ENCODE data around the gene DCAF4. TPM values are rescaled to one million over a fixed set of nuclear protein-coding genes. Genes with fewer than 3 reads are reported as not detected.

Gene DCAF4
- total RNA-seq, 2 donors from 2014 or later, result 15.1 to 16.6 TPM

GRCh38 chr14:72888636-72889201 is 37.5 kb upstream of the DCAF4 start:
- DNase-seq (no peak), ATAC-seq (replicated peaks in 1 of 2) (no peak)
- Mint-ChIP-seq H3K4me1 (ENCODE audit: low read depth) (peaks cover 14% of the 10 kb centered on the region), H3K36me3 (ENCODE audit: insufficient read depth in 2 of 2) (peaks cover 0 to 3% of the 10 kb centered on the region in 2 donors), H3K27me3 (ENCODE audit: low read depth) (peaks cover 34% of the 10 kb centered on the region), H3K9me3 (no peaks in the 10 kb centered on the region), H3K4me3 (no peak overlapping the region), H3K27ac (no peak overlapping the region)

GRCh38 chr14:72889366-72889765 is 36.9 kb upstream of the DCAF4 start:
- H3K4me1 Mint-ChIP-seq (ENCODE audit: low read depth), result peaks cover 18% of the 10 kb centered on the region
- peaks cover 0 to 3% of the 10 kb centered on the region in 2 donors for H3K36me3 Mint-ChIP-seq (ENCODE audit: insufficient read depth in 2 of 2)
- DNase-seq, result no peak
- H3K9me3 Mint-ChIP-seq, result no peaks in the 10 kb centered on the region
- H3K4me3 Mint-ChIP-seq, result no peak overlapping the region
- H3K27me3 Mint-ChIP-seq (ENCODE audit: low read depth), result peaks cover 39% of the 10 kb centered on the region
- H3K27ac Mint-ChIP-seq, result no peak overlapping the region
- ATAC-seq (replicated peaks in 1 of 2), result no peak

DNA sequence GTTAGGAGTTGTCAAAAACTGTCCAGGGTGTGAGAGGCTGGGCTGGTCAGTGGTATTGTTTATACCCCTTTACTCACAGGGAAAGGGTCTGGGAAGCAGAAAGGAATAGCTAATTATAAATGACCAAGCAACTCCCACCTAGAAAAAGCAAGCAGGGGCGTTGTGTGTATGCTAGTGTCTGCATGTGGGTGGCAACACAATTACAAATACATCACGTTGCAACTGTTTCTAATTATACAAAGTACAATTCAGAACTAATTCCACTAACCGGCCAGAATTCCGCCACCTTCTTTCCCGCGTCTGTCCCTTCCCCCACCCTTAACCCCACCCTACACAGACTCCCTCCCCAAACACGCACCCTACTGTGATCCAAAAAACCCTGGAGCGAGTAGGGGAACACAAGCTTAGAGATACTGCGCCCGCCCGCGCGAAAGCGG is 34.6 kb upstream of the DCAF4 start:
- peaks cover 61% of the 10 kb centered on the region for H3K27me3 Mint-ChIP-seq (ENCODE audit: low read depth)
- H3K27ac Mint-ChIP-seq, result no peak overlapping the region
- H3K36me3 Mint-ChIP-seq (ENCODE audit: insufficient read depth in 2 of 2), result no peaks in the 10 kb centered on the region
- H3K4me1 Mint-ChIP-seq (ENCODE audit: low read depth), result peaks cover 25% of the 10 kb centered on the region
- H3K4me3 Mint-ChIP-seq, result peak overlapping the region; percentile 89 to 94
- ATAC-seq (replicated peaks in 1 of 2) (no peak), DNase-seq (no peak)
- H3K9me3 Mint-ChIP-seq, result no peaks in the 10 kb centered on the region

GRCh38 chr14:72892103-72892878 is 34.0 kb upstream of the DCAF4 start:
- H3K27me3 Mint-ChIP-seq (ENCODE audit: low read depth), result peaks cover 65% of the 10 kb centered on the region
- peak overlapping the region; percentile 89 to 94 for H3K4me3 Mint-ChIP-seq
- no peaks in the 10 kb centered on the region for H3K36me3 Mint-ChIP-seq (ENCODE audit: insufficient read depth in 2 of 2)
- no peak overlapping the region for H3K27ac Mint-ChIP-seq
- peaks cover 25% of the 10 kb centered on the region for H3K4me1 Mint-ChIP-seq (ENCODE audit: low read depth)
- DNase-seq (peak; percentile 15 to 29), ATAC-seq (replicated peaks in 1 of 2) (no peak)
- H3K9me3 Mint-ChIP-seq, result no peaks in the 10 kb centered on the region

DNA sequence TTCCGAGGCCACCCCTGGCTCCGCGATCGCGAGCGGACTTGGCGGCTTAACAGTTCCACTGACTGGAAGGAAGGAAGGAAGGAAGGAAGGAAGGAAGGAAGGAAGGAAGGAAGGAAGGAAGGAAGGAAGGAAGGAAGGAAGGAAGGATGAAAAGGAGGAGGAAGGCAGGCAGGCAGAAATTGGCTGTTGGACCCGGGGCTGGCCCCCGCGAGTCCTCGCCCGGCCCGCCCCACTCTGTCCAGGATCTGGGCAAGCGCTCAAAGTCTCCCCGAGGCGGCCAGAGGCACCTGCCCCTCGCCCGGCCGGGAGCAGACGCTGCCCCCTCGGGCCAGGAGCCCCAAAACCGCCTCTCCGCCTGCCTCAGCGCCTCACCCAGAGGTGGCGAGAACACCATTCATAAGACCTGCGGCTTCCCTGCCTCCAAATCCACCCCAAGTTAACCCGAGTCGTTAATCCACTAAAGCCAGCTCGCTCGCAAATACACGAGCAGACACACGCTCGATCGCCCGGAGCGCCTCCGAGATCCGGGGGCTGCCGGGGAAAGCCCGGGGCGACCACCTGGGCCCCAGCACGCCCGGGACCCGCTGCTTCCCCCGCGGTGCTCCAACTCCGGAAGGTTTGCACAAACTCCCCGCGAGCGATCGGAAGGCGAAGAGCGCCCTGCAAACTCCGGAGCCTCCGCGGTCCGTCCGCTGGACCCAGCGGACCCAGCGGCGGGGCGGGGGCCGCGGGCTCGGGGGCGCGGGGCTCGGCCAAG is 33.2 kb upstream of the DCAF4 start:
- H3K27me3 Mint-ChIP-seq (ENCODE audit: low read depth), result peaks cover 64% of the 10 kb centered on the region

DNA sequence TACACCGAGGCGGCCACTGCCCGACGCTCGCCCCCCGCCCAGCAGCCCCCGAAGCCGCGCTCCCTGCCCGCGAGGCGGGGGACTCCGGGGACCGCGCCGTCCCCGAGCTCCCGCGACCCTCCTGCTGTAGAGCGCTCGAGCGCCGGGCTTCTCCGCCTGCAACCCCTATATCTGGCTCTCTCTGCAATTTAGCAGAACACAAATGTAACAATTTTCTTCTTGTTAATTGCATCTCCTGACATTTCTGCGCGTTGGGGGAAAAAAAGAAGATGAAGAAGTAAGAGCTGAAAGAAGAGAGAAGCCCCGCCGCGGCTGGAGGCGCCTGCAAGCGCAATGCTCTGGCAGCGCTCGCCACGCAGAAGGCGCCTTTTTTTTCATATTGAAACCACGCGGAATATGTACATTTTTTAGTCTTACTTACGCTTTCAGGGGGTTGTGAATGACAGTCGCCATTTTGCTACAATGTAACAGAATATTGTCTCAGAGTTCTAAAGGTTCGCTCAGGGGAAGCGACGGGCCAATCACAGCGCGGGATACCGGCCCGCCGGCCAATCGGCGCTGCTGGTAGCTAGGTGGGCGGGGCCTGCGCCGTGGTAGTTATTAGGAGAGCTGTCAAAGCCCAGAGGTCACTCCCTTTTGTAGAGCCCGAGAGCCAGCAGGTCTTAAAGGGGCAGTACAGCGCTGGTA is 32.5 kb upstream of the DCAF4 start, which contains the start of gene DPF3:
TSS of gene DPF3 (minus strand) at position 466 of the 687 bp plus-strand sequence. CDS start at position 453, 13 bp downstream.
- peak within 1 kb of the TSS; percentile 93 to 94 for H3K4me3 Mint-ChIP-seq
- peak within 1 kb of the TSS; percentile 56 for H3K27ac Mint-ChIP-seq
- ATAC-seq (replicated peaks in 1 of 2) (peak; percentile 97 to 98), DNase-seq (peak; percentile 93 to 94)
- H3K36me3 Mint-ChIP-seq (ENCODE audit: insufficient read depth in 2 of 2), result no peaks in the 10 kb centered on the region
- H3K4me1 Mint-ChIP-seq (ENCODE audit: low read depth), result peaks cover 25% of the 10 kb centered on the region
- no peaks in the 10 kb centered on the region for H3K9me3 Mint-ChIP-seq
- H3K27me3 Mint-ChIP-seq (ENCODE audit: low read depth), result peaks cover 64% of the 10 kb centered on the region

More for the DNA sequence above, 33.2 kb upstream of the DCAF4 start:
- ATAC-seq (replicated peaks in 1 of 2), result peak; percentile 28 to 30
- Mint-ChIP-seq H3K4me3 (peak overlapping the region; percentile 89 to 94), H3K36me3 (ENCODE audit: insufficient read depth in 2 of 2) (no peaks in the 10 kb centered on the region), H3K27ac (no peak overlapping the region), H3K4me1 (ENCODE audit: low read depth) (peaks cover 25% of the 10 kb centered on the region), H3K9me3 (no peaks in the 10 kb centered on the region)
- peak; percentile 42 for DNase-seq

DNA sequence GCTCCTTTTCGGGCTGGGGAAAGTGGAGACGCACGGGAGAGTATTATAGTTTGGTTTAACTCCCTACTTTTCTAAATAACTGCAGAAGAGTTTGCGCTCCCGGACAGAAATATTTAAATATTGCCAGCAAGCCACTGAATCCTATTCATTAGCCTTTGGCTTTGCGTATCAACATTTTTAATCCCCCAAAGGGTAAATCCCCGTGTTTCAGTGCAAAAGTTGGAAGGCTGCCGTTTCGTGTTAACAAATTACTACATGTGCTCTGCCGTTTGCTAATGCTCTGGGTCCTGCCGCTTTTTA is 32.0 kb upstream of the DCAF4 start:
- no peaks in the 10 kb centered on the region for H3K36me3 Mint-ChIP-seq (ENCODE audit: insufficient read depth in 2 of 2)
- peaks cover 64% of the 10 kb centered on the region for H3K27me3 Mint-ChIP-seq (ENCODE audit: low read depth)
- DNase-seq, result no peak
- H3K9me3 Mint-ChIP-seq, result no peaks in the 10 kb centered on the region
- H3K4me3 Mint-ChIP-seq, result peak overlapping the region; percentile 85 to 93
- H3K27ac Mint-ChIP-seq, result no peak overlapping the region
- H3K4me1 Mint-ChIP-seq (ENCODE audit: low read depth), result peaks cover 25% of the 10 kb centered on the region
- no peak for ATAC-seq (replicated peaks in 1 of 2)

DNA sequence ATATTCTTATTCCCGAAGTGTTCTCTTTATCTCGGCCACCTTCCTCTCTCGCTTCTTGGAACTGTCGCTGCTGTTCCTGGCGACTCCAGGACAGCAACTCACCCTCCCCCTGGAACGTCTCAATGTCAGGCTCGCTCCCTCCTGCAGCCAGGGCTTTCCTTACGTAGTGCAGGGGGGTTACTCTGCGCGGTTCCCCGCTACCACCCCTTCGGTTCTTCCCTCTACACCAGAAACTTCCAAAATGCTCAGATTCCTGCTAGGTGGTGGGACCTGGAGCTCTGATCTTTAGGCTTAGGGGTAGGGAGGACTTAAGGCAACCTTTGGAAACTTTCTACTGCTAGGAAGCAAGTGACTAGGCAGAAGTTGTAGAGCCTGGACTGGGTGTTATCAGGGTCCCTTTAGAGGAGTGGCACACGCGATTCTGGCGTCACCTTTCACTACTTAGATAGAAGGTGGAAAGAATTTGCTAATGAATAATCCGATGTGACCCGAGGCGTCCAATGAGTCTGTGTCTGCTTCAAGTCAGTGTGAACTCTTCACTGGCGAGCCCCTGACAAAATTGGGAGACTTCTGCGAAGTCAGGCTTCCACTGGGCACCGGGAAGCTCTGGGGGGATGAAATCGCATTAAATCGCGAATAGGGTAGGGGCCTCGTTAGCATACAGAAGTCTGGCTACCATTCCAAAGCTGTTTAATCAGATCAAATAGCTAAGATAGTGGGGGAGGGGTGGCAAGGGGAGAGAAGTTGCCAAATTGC is 31.5 kb upstream of the DCAF4 start:
- peak overlapping the region; percentile 85 to 93 for H3K4me3 Mint-ChIP-seq
- peaks cover 25% of the 10 kb centered on the region for H3K4me1 Mint-ChIP-seq (ENCODE audit: low read depth)
- ATAC-seq (replicated peaks in 1 of 2), result no peak
- no peaks in the 10 kb centered on the region for H3K36me3 Mint-ChIP-seq (ENCODE audit: insufficient read depth in 2 of 2)
- DNase-seq, result peak in 1 of 2 donors; percentile 6
- peaks cover 64% of the 10 kb centered on the region for H3K27me3 Mint-ChIP-seq (ENCODE audit: low read depth)
- no peak overlapping the region for H3K27ac Mint-ChIP-seq
- H3K9me3 Mint-ChIP-seq, result no peaks in the 10 kb centered on the region

- H3K36me3 Mint-ChIP-seq (ENCODE audit: insufficient read depth in 2 of 2), result no peaks in the 10 kb centered on the region
- no peak overlapping the region for H3K4me3 Mint-ChIP-seq
- DNase-seq (no peak), ATAC-seq (replicated peaks in 1 of 2) (no peak)
- H3K4me1 Mint-ChIP-seq (ENCODE audit: low read depth), result peaks cover 15% of the 10 kb centered on the region
- H3K9me3 Mint-ChIP-seq, result no peaks in the 10 kb centered on the region
- no peak overlapping the region for H3K27ac Mint-ChIP-seq
- H3K27me3 Mint-ChIP-seq (ENCODE audit: low read depth), result peaks cover 59% of the 10 kb centered on the region
Observed at GRCh38 chr14:72898448-72898847, 27.8 kb upstream of the DCAF4 start.

GRCh38 chr14:72901361-72901760 is 24.9 kb upstream of the DCAF4 start:
- no peaks in the 10 kb centered on the region for H3K36me3 Mint-ChIP-seq (ENCODE audit: insufficient read depth in 2 of 2)
- no peaks in the 10 kb centered on the region for H3K9me3 Mint-ChIP-seq
- H3K4me3 Mint-ChIP-seq, result no peak overlapping the region

GRCh38 chr14:72902801-72903530 is 23.3 kb upstream of the DCAF4 start:
- Mint-ChIP-seq H3K27ac (no peak overlapping the region), H3K4me1 (ENCODE audit: low read depth) (peaks cover 7% of the 10 kb centered on the region), H3K27me3 (ENCODE audit: low read depth) (peaks cover 36% of the 10 kb centered on the region), H3K36me3 (ENCODE audit: insufficient read depth in 2 of 2) (no peaks in the 10 kb centered on the region), H3K9me3 (no peaks in the 10 kb centered on the region), H3K4me3 (no peak overlapping the region)
- no peak for ATAC-seq (replicated peaks in 1 of 2)
- DNase-seq, result no peak

More at GRCh38 chr14:72901361-72901760, 24.9 kb upstream of the DCAF4 start:
- Mint-ChIP-seq H3K27me3 (ENCODE audit: low read depth) (peaks cover 42% of the 10 kb centered on the region), H3K4me1 (ENCODE audit: low read depth) (no peaks in the 10 kb centered on the region), H3K27ac (no peak overlapping the region)
- ATAC-seq (replicated peaks in 1 of 2) (no peak), DNase-seq (no peak)

DNA sequence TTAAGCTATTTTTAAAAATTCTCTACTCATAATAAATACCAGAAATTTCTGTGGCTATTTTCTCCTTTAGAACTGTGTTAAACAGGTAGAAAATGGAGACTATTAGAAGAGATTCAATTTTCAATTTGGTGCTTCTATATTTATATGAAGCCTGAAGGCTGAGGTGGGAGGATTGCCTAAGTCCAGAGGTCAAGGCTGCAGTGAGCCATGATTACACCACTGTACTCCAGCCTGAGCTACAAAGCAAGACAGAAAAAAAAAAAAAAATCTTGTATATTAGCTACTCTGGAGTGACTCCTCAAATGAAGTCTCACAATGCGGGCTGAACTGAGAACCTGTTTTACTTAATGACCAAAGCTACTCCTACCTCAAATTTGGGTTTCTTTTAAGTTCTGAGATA is 22.5 kb upstream of the DCAF4 start:
- Mint-ChIP-seq H3K27ac (no peak overlapping the region), H3K27me3 (ENCODE audit: low read depth) (peaks cover 36% of the 10 kb centered on the region), H3K4me1 (ENCODE audit: low read depth) (peaks cover 11% of the 10 kb centered on the region), H3K4me3 (no peak overlapping the region), H3K36me3 (ENCODE audit: insufficient read depth in 2 of 2) (no peaks in the 10 kb centered on the region), H3K9me3 (no peaks in the 10 kb centered on the region)
- DNase-seq (no peak), ATAC-seq (replicated peaks in 1 of 2) (no peak)
